Vagina (tissue), 2 donors: ENCODE data around the gene CAMKMT. TPM values are rescaled to one million over a fixed set of nuclear protein-coding genes. Genes with fewer than 3 reads are reported as not detected.

Experiments used
- DNase-seq, 2 donors: peaks; one replicate each; pipeline ENCODE4 v3.0.0-alpha.2; 2017; ENCODE audit errors: extremely low spot score in 2 of 2
- H3K27ac ChIP-seq: fragments of 200-600 bp; sonication (generic); one replicate; pipeline ENCODE4 v1.5.1; 2019
- H3K27me3 ChIP-seq: fragments of 200-600 bp; sonication (generic); one replicate; pipeline ENCODE4 v1.5.1; 2019
- H3K36me3 ChIP-seq, 2 donors: fragments of 200-600 bp; sonication (generic); one replicate each; pipeline ENCODE4 v1.5.1; 2017 to 2019
- H3K4me1 ChIP-seq: fragments of 200-600 bp; sonication (generic); one replicate; pipeline ENCODE4 v1.5.1; 2019
- H3K4me3 ChIP-seq, 2 donors: fragments of 200-600 bp; sonication (generic); 1 replicate in 1 of 2; 2 replicates in 1 of 2; pipeline ENCODE4 v1.5.1; 2016 to 2019
- H3K9me3 ChIP-seq: fragments of 200-600 bp; sonication (generic); one replicate; pipeline ENCODE4 v1.5.1; 2019
- CTCF ChIP-seq, 3 experiments: fragments of 450-650 bp in 2 of 3; fragments of 200-600 bp in 1 of 3; sonication (generic) in 1 of 3; IDR thresholded peaks; one replicate each; pipeline ENCODE4 v1.5.1; 2017 to 2019; ENCODE audit warnings: antibody characterized with exemption in 3 of 3, mild to moderate bottlenecking in 2 of 3, moderate library complexity in 2 of 3
- POLR2A ChIP-seq, 2 donors: fragments of 450-650 bp; IDR thresholded peaks; one replicate each; pipeline ENCODE4 v1.6.1; 2017; ENCODE audit warnings: antibody characterized with exemption in 2 of 2, mild to moderate bottlenecking in 2 of 2, moderate library complexity in 2 of 2
- POLR2AphosphoS5 ChIP-seq, 2 donors: sonication (generic); formaldehyde crosslinking; IDR thresholded peaks; one replicate each; pipeline ENCODE4 v1.9.0; 2017; ENCODE audit warnings: antibody characterized with exemption in 2 of 2, mild to moderate bottlenecking in 2 of 2, low read depth in 1 of 2; ENCODE audit not compliant: insufficient read depth in 1 of 2
- intact Hi-C: fragments of 100-400 bp; cut with DNase I; formaldehyde crosslinking; loops from one replicate; pipeline ENCODE4 v1.15.1; 2023
- total RNA-seq: library from RNA; depleted of rRNA; stranded (reverse); fragments of >200 nt; gene quantifications from one replicate; pipeline ENCODE4 v1.2.3, GENCODE V29; 2016

CAMKMT gene
- total RNA-seq, 1 donor from 2014 or later = 21.1 TPM

GRCh38 chr2:44573996-44574395, 212.2 kb downstream of the CAMKMT start:
- TF ChIP-seq CTCF (IDR thresholded peaks at IDR 0.05) (no peak), POLR2A (IDR thresholded peaks at IDR 0.05) (no peak), POLR2AphosphoS5 (IDR thresholded peaks at IDR 0.05; ENCODE audit: insufficient read depth in 1 of 2, low read depth in 1 of 2) (no peak)
- intact Hi-C loops = no loop called here
- no peaks in the 10 kb centered on the region for H3K9me3 ChIP-seq
- peaks cover 7% of the 10 kb centered on the region for H3K4me1 ChIP-seq
- H3K4me3 ChIP-seq = no peak overlapping the region
- H3K36me3 ChIP-seq = no peaks in the 10 kb centered on the region
- DNase-seq = no peak
- no peak overlapping the region for H3K27ac ChIP-seq
- H3K27me3 ChIP-seq = no peaks in the 10 kb centered on the region

GRCh38 chr2:44578471-44579093, 216.8 kb downstream of the CAMKMT start:
- Histone ChIP-seq H3K9me3 (no peaks in the 10 kb centered on the region), H3K27me3 (no peaks in the 10 kb centered on the region), H3K36me3 (no peaks in the 10 kb centered on the region), H3K4me1 (peaks cover 14% of the 10 kb centered on the region), H3K4me3 (no peak overlapping the region), H3K27ac (peak overlapping the region; percentile 14)
- no peak for DNase-seq
- TF ChIP-seq POLR2A (IDR thresholded peaks at IDR 0.05) (no peak), POLR2AphosphoS5 (IDR thresholded peaks at IDR 0.05; ENCODE audit: insufficient read depth in 1 of 2, low read depth in 1 of 2) (no peak), CTCF (IDR thresholded peaks at IDR 0.05) (no peak)
- intact Hi-C loops = no loop called here

- no peak for DNase-seq
- Histone ChIP-seq H3K27me3 (no peaks in the 10 kb centered on the region), H3K36me3 (no peaks in the 10 kb centered on the region), H3K4me1 (peaks cover 14% of the 10 kb centered on the region), H3K9me3 (no peaks in the 10 kb centered on the region), H3K4me3 (no peak overlapping the region), H3K27ac (peak overlapping the region; percentile 14)
- intact Hi-C loops = no loop called here
- TF ChIP-seq POLR2A (IDR thresholded peaks at IDR 0.05) (no peak), CTCF (IDR thresholded peaks at IDR 0.05) (no peak), POLR2AphosphoS5 (IDR thresholded peaks at IDR 0.05; ENCODE audit: insufficient read depth in 1 of 2, low read depth in 1 of 2) (no peak)
Observed at GRCh38 chr2:44579115-44579836, 217.5 kb downstream of the CAMKMT start.

- Histone ChIP-seq H3K27me3 (no peaks in the 10 kb centered on the region), H3K4me1 (peaks cover 14% of the 10 kb centered on the region), H3K27ac (no peak overlapping the region), H3K9me3 (no peaks in the 10 kb centered on the region), H3K4me3 (no peak overlapping the region), H3K36me3 (no peaks in the 10 kb centered on the region)
- DNase-seq = no peak
- no peak for TF ChIP-seq CTCF (IDR thresholded peaks at IDR 0.05)
- no peak for TF ChIP-seq POLR2A (IDR thresholded peaks at IDR 0.05)
- TF ChIP-seq POLR2AphosphoS5 (IDR thresholded peaks at IDR 0.05; ENCODE audit: insufficient read depth in 1 of 2, low read depth in 1 of 2) = no peak
- intact Hi-C loops = no loop called here
Observed at GRCh38 chr2:44579837-44580230, 218.1 kb downstream of the CAMKMT start.
